22Rv1 (cell line): ENCODE measurements around the gene TTC38.

ENCODE experiments used
- H3K27ac ChIP-seq: fragments of 450-650 bp; 2 replicates; pipeline ENCODE4 v1.5.1; 2017
- CTCF ChIP-seq: fragments of 450-650 bp; IDR thresholded peaks from 2 replicates; pipeline ENCODE4 v1.5.1; 2017; ENCODE audit warnings: mild to moderate bottlenecking
- ZFX ChIP-seq: fragments of 450-650 bp; IDR thresholded peaks from 2 replicates; pipeline ENCODE4 v1.6.1; 2017; ENCODE audit warnings: antibody characterized with exemption, borderline replicate concordance

The TTC38 gene

GRCh38 chr22:46272196-46272595 lies 4.4 kb downstream of the TTC38 start:
- no peak overlapping the region for H3K27ac ChIP-seq
- TF ChIP-seq ZFX (no peak), CTCF (no peak)

- H3K27ac ChIP-seq = no peak overlapping the region
- TF ChIP-seq CTCF (no peak), ZFX (no peak)
Observed at GRCh38 chr22:46272762-46273431, 5.1 kb downstream of the TTC38 start.

GRCh38 chr22:46273432-46274148 lies 5.8 kb downstream of the TTC38 start:
- TF ChIP-seq CTCF = no peak
- no peak for TF ChIP-seq ZFX
- H3K27ac ChIP-seq = no peak overlapping the region

- TF ChIP-seq ZFX (no peak), CTCF (no peak)
- no peak overlapping the region for H3K27ac ChIP-seq
Observed at GRCh38 chr22:46274381-46274780, 6.6 kb downstream of the TTC38 start.

GRCh38 chr22:46275455-46276122 lies 7.8 kb downstream of the TTC38 start:
- H3K27ac ChIP-seq = 0 out of 2 replicates have a peak overlapping the region, but pooled peaks have one; percentile 20
- TF ChIP-seq ZFX (no peak), CTCF (no peak)

- H3K27ac ChIP-seq = no peak overlapping the region
- TF ChIP-seq CTCF (no peak), ZFX (no peak)
Observed at GRCh38 chr22:46276563-46276962, 8.8 kb downstream of the TTC38 start.
